Lower leg skin (tissue), 3 donors: ENCODE measurements around the gene MUC7.

Experiments used
- CTCF ChIP-seq, 3 donors: fragments of 450-650 bp; IDR thresholded peaks; one replicate each; pipeline ENCODE4 v1.5.1; 2016; ENCODE audit warnings: antibody characterized with exemption in 3 of 3, mild to moderate bottlenecking in 3 of 3, moderate library complexity in 2 of 3
- POLR2A ChIP-seq, 2 donors: fragments of 450-650 bp; IDR thresholded peaks; one replicate each; pipeline ENCODE4 v1.6.1; 2016 to 2017; ENCODE audit warnings: antibody characterized with exemption in 2 of 2, mild to moderate bottlenecking in 1 of 2, moderate library complexity in 1 of 2

- TF ChIP-seq CTCF (IDR thresholded peaks at IDR 0.05) = no peak
- TF ChIP-seq POLR2A (IDR thresholded peaks at IDR 0.05) = no peak
Measured at GRCh38 chr4:70449220-70449619, 22.8 kb upstream of the MUC7 start.
